Activated naive CD4-positive, alpha-beta T cell treated with anti-CD3 and anti-CD28 coated beads for 36 hours (primary cell): Measurements from ENCODE around the gene JAZF1. TPM values are rescaled to one million over a fixed set of nuclear protein-coding genes. Genes with fewer than 3 reads are reported as not detected.

Experiments used
- CTCF ChIA-PET: fragments of 350-600 bp; sonication (Branson Sonifier 250); formaldehyde crosslinking; loops from one replicate; lab custom pipeline; 2021; ENCODE audit warnings: antibody characterized with exemption; lab: Charles Lee
- DNase-seq: peaks from one replicate; pipeline ENCODE4 v3.0.0-alpha.2; 2020
- H3K27ac Mint-ChIP-seq: one replicate; pipeline ENCODE4 v1.8.0; 2021; ENCODE audit warnings: mild to moderate bottlenecking, mixed read lengths
- H3K27me3 Mint-ChIP-seq: one replicate; pipeline ENCODE4 v1.8.0; 2021; ENCODE audit warnings: low read depth, mixed read lengths
- H3K36me3 Mint-ChIP-seq: one replicate; pipeline ENCODE4 v1.8.0; 2021; ENCODE audit warnings: low read depth, mixed read lengths
- H3K4me1 Mint-ChIP-seq: one replicate; pipeline ENCODE4 v1.8.0; 2021; ENCODE audit warnings: low read depth, mixed read lengths
- H3K4me3 Mint-ChIP-seq: one replicate; pipeline ENCODE4 v1.8.0; 2021; ENCODE audit warnings: mild to moderate bottlenecking, moderate library complexity, mixed read lengths
- H3K9me3 Mint-ChIP-seq: one replicate; pipeline ENCODE4 v1.8.0; 2021; ENCODE audit warnings: mixed read lengths
- intact Hi-C: fragments of 100-400 bp; cut with micrococcal nuclease; formaldehyde crosslinking; loops from one replicate; pipeline ENCODE4 v1.15.1; 2023
- total RNA-seq, 2 experiments: library from RNA; stranded (reverse); gene quantifications; one replicate each; pipeline ENCODE4 v1.2.3, GENCODE V29; 2021

JAZF1 gene
- total RNA-seq, 2 experiments from 2014 or later, result 3.4 to 4.7 TPM

- Mint-ChIP-seq H3K27ac (no peak overlapping the region), H3K4me1 (peaks cover 9% of the 10 kb centered on the region), H3K4me3 (no peak overlapping the region), H3K27me3 (no peaks in the 10 kb centered on the region), H3K9me3 (no peaks in the 10 kb centered on the region), H3K36me3 (peaks cover 3% of the 10 kb centered on the region)
- intact Hi-C loops, result no loop called here
- no peak for DNase-seq
- CTCF ChIA-PET, result no interaction called here
Measured at GRCh38 chr7:28128608-28129007, 52.0 kb downstream of the JAZF1 start.

GRCh38 chr7:28126410-28127041 is 54.1 kb downstream of the JAZF1 start:
- H3K27ac Mint-ChIP-seq, result no peak overlapping the region
- intact Hi-C loops, result no loop called here
- H3K4me3 Mint-ChIP-seq, result no peak overlapping the region
- peaks cover 3% of the 10 kb centered on the region for H3K36me3 Mint-ChIP-seq
- no peaks in the 10 kb centered on the region for H3K27me3 Mint-ChIP-seq
- H3K9me3 Mint-ChIP-seq, result no peaks in the 10 kb centered on the region
- H3K4me1 Mint-ChIP-seq, result peaks cover 2% of the 10 kb centered on the region
- DNase-seq, result no peak
- CTCF ChIA-PET, result interaction anchor here (1.2 kb wide), 1 partner anchor 30 kb away, joined by 3 read pairs; no protein-coding TSS in a partner anchor

- Mint-ChIP-seq H3K27me3 (no peaks in the 10 kb centered on the region), H3K4me1 (peaks cover 2% of the 10 kb centered on the region), H3K27ac (no peak overlapping the region), H3K9me3 (no peaks in the 10 kb centered on the region), H3K36me3 (peaks cover 3% of the 10 kb centered on the region), H3K4me3 (no peak overlapping the region)
- intact Hi-C loops, result no loop called here
- no peak for DNase-seq
- CTCF ChIA-PET, result interaction anchor here (0.6 to 1.2 kb wide), 5 partner anchors 28 to 363 kb away, joined by 3 read pairs; no protein-coding TSS in a partner anchor
Measured at GRCh38 chr7:28125431-28126409, 54.9 kb downstream of the JAZF1 start.

- intact Hi-C loops, result no loop called here
- CTCF ChIA-PET, result interaction anchor here (1.1 kb wide), 1 partner anchor 27 kb away, joined by 3 read pairs; no protein-coding TSS in a partner anchor
- no peak overlapping the region for H3K4me3 Mint-ChIP-seq
- peaks cover 9% of the 10 kb centered on the region for H3K4me1 Mint-ChIP-seq
- peaks cover 3% of the 10 kb centered on the region for H3K36me3 Mint-ChIP-seq
- no peaks in the 10 kb centered on the region for H3K27me3 Mint-ChIP-seq
- no peak for DNase-seq
- no peaks in the 10 kb centered on the region for H3K9me3 Mint-ChIP-seq
- no peak overlapping the region for H3K27ac Mint-ChIP-seq
Measured at GRCh38 chr7:28124413-28124812, 56.2 kb downstream of the JAZF1 start.

GRCh38 chr7:28123752-28124151 is 56.8 kb downstream of the JAZF1 start:
- Mint-ChIP-seq H3K4me3 (no peak overlapping the region), H3K27me3 (no peaks in the 10 kb centered on the region), H3K27ac (no peak overlapping the region), H3K9me3 (no peaks in the 10 kb centered on the region), H3K36me3 (peaks cover 3% of the 10 kb centered on the region), H3K4me1 (peaks cover 12% of the 10 kb centered on the region)
- CTCF ChIA-PET, result no interaction called here
- intact Hi-C loops, result no loop called here
- DNase-seq, result no peak

GRCh38 chr7:28121496-28121895 is 59.1 kb downstream of the JAZF1 start:
- H3K4me1 Mint-ChIP-seq, result peaks cover 12% of the 10 kb centered on the region
- CTCF ChIA-PET, result interaction anchor here (0.6 to 1.6 kb wide), 2 partner anchors 25 to 36 kb away, joined by 3 to 10 read pairs; no protein-coding TSS in a partner anchor
- no peak for DNase-seq
- H3K4me3 Mint-ChIP-seq, result no peak overlapping the region
- H3K36me3 Mint-ChIP-seq, result peaks cover 2% of the 10 kb centered on the region
- no peaks in the 10 kb centered on the region for H3K27me3 Mint-ChIP-seq
- no peak overlapping the region for H3K27ac Mint-ChIP-seq
- no peaks in the 10 kb centered on the region for H3K9me3 Mint-ChIP-seq
- intact Hi-C loops, result no loop called here

- CTCF ChIA-PET, result no interaction called here
- Mint-ChIP-seq H3K36me3 (no peaks in the 10 kb centered on the region), H3K4me3 (no peak overlapping the region), H3K27ac (no peak overlapping the region), H3K27me3 (no peaks in the 10 kb centered on the region), H3K9me3 (no peaks in the 10 kb centered on the region), H3K4me1 (peaks cover 10% of the 10 kb centered on the region)
- intact Hi-C loops, result no loop called here
- no peak for DNase-seq
Measured at GRCh38 chr7:28116041-28116440, 64.6 kb downstream of the JAZF1 start.

GRCh38 chr7:28115261-28115660 is 65.3 kb downstream of the JAZF1 start:
- no peaks in the 10 kb centered on the region for H3K27me3 Mint-ChIP-seq
- intact Hi-C loops, result no loop called here
- H3K4me1 Mint-ChIP-seq, result peaks cover 10% of the 10 kb centered on the region
- H3K27ac Mint-ChIP-seq, result no peak overlapping the region
- H3K9me3 Mint-ChIP-seq, result no peaks in the 10 kb centered on the region
- CTCF ChIA-PET, result no interaction called here
- H3K36me3 Mint-ChIP-seq, result no peaks in the 10 kb centered on the region
- no peak overlapping the region for H3K4me3 Mint-ChIP-seq
- DNase-seq, result no peak

GRCh38 chr7:28114056-28114455 is 66.5 kb downstream of the JAZF1 start:
- Mint-ChIP-seq H3K36me3 (no peaks in the 10 kb centered on the region), H3K9me3 (no peaks in the 10 kb centered on the region), H3K4me1 (no peaks in the 10 kb centered on the region), H3K4me3 (no peak overlapping the region), H3K27ac (no peak overlapping the region), H3K27me3 (no peaks in the 10 kb centered on the region)
- CTCF ChIA-PET, result interaction anchor here (0.5 to 1.0 kb wide), 3 partner anchors 16 to 1047 kb away, joined by 3 read pairs; no protein-coding TSS in a partner anchor
- no peak for DNase-seq
- intact Hi-C loops, result no loop called here

- no peak overlapping the region for H3K4me3 Mint-ChIP-seq
- H3K27ac Mint-ChIP-seq, result no peak overlapping the region
- CTCF ChIA-PET, result interaction anchor here (0.8 to 1.0 kb wide), 2 partner anchors 15 to 159 kb away, joined by 3 read pairs; no protein-coding TSS in a partner anchor
- H3K4me1 Mint-ChIP-seq, result no peaks in the 10 kb centered on the region
- no peak for DNase-seq
- no peaks in the 10 kb centered on the region for H3K9me3 Mint-ChIP-seq
- H3K36me3 Mint-ChIP-seq, result no peaks in the 10 kb centered on the region
- intact Hi-C loops, result no loop called here
- H3K27me3 Mint-ChIP-seq, result no peaks in the 10 kb centered on the region
Measured at GRCh38 chr7:28112883-28113540, 67.6 kb downstream of the JAZF1 start.

- Mint-ChIP-seq H3K27ac (no peak overlapping the region), H3K4me1 (no peaks in the 10 kb centered on the region), H3K9me3 (no peaks in the 10 kb centered on the region), H3K36me3 (no peaks in the 10 kb centered on the region), H3K4me3 (no peak overlapping the region), H3K27me3 (no peaks in the 10 kb centered on the region)
- DNase-seq, result no peak
- intact Hi-C loops, result no loop called here
- CTCF ChIA-PET, result interaction anchor here (0.8 kb wide), 1 partner anchor 34 kb away, joined by 3 read pairs; no protein-coding TSS in a partner anchor
Measured at GRCh38 chr7:28112467-28112866, 68.1 kb downstream of the JAZF1 start.

- Mint-ChIP-seq H3K27me3 (no peaks in the 10 kb centered on the region), H3K36me3 (no peaks in the 10 kb centered on the region), H3K9me3 (no peaks in the 10 kb centered on the region), H3K27ac (no peak overlapping the region), H3K4me3 (no peak overlapping the region), H3K4me1 (no peaks in the 10 kb centered on the region)
- CTCF ChIA-PET, result interaction anchor here (0.8 kb wide), 1 partner anchor 34 kb away, joined by 3 read pairs; no protein-coding TSS in a partner anchor
- DNase-seq, result no peak
- intact Hi-C loops, result no loop called here
Measured at GRCh38 chr7:28112012-28112411, 68.6 kb downstream of the JAZF1 start.
